ENCODE results near the gene MPRIP. TPM values are rescaled to one million over a fixed set of nuclear protein-coding genes. Genes with fewer than 3 reads are reported as not detected.

MPRIP gene
- total RNA-seq, 2 donors from 2014 or later = 235 to 252 TPM

DNA sequence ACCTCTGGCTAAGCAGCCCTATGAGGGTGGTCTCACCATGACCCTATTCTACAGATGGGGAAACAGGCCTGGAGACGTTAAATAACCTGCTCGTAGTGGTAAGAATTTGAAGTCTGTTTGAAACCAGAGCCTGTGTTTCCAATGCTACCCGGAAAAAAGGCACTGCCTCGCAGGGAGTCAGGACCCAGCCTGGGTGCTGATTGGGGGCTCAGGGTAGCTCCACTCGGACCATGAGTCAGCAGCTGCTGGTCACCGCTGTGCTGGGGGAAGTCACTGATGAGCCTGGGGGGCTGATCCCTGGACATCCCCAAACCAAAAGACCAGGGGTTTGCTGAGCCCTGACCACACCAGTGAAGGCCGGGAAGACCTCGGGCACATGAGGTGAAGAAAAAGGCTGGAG lies 173.3 kb downstream of the MPRIP start:
- H3K27me3 ChIP-seq (replicated peaks; ENCODE audit: insufficient read depth) = no peaks in the 10 kb centered on the region
- H3K4me3 ChIP-seq = no peak overlapping the region
- no peaks in the 10 kb centered on the region for H3K4me1 ChIP-seq (ENCODE audit: control insufficient read depth in 1 of 2, low read depth in 2 of 2)
- ATAC-seq (ENCODE audit: insufficient number of reproducible peaks, low FRiP score, low read depth) (no peak), DNase-seq (ENCODE audit: low spot score) (no peak)
- H3K9me3 ChIP-seq = no peaks in the 10 kb centered on the region
- H3K27ac ChIP-seq = no peak overlapping the region
- H3K36me3 ChIP-seq = peaks cover 66% of the 10 kb centered on the region
- no peak for TF ChIP-seq CTCF (IDR thresholded peaks at IDR 0.05)

GRCh38 chr17:17216236-17216635 lies 174.0 kb downstream of the MPRIP start:
- DNase-seq (ENCODE audit: low spot score) (no peak), ATAC-seq (ENCODE audit: insufficient number of reproducible peaks, low FRiP score, low read depth) (no peak)
- no peaks in the 10 kb centered on the region for H3K27me3 ChIP-seq (replicated peaks; ENCODE audit: insufficient read depth)
- H3K36me3 ChIP-seq = peaks cover 69% of the 10 kb centered on the region
- H3K4me1 ChIP-seq (ENCODE audit: control insufficient read depth in 1 of 2, low read depth in 2 of 2) = no peaks in the 10 kb centered on the region
- H3K27ac ChIP-seq = no peak overlapping the region
- H3K4me3 ChIP-seq = no peak overlapping the region
- H3K9me3 ChIP-seq = no peaks in the 10 kb centered on the region
- no peak for TF ChIP-seq CTCF (IDR thresholded peaks at IDR 0.05)

DNA sequence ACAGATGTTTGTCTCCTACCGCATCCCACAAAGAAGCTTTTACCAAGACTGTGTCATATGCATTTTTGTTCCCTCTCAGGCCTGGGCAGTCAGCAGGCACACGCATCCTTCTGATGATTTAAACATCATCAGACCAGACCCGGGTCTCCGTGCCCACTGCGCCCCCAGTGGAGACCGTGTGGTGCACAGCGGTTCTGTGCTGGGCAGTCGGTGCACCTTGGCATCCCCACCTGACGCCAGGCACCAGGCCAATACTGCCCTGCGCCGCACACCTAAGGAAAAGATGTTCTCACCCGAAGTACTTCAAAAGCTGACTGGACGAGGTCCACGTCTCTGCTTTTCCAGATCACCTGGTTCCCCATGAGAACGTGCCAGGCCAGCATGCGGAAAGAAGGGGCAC lies 174.5 kb downstream of the MPRIP start:
- DNase-seq (ENCODE audit: low spot score) (no peak), ATAC-seq (ENCODE audit: insufficient number of reproducible peaks, low FRiP score, low read depth) (no peak)
- TF ChIP-seq CTCF (IDR thresholded peaks at IDR 0.05) = no peak
- Histone ChIP-seq H3K27me3 (replicated peaks; ENCODE audit: insufficient read depth) (no peaks in the 10 kb centered on the region), H3K4me3 (no peak overlapping the region), H3K27ac (no peak overlapping the region), H3K36me3 (peaks cover 72% of the 10 kb centered on the region), H3K4me1 (ENCODE audit: control insufficient read depth in 1 of 2, low read depth in 2 of 2) (no peaks in the 10 kb centered on the region), H3K9me3 (no peaks in the 10 kb centered on the region)

GRCh38 chr17:17217995-17218394 lies 175.7 kb downstream of the MPRIP start:
- Histone ChIP-seq H3K9me3 (no peaks in the 10 kb centered on the region), H3K27me3 (replicated peaks; ENCODE audit: insufficient read depth) (no peaks in the 10 kb centered on the region), H3K36me3 (peaks cover 77% of the 10 kb centered on the region), H3K4me1 (ENCODE audit: control insufficient read depth in 1 of 2, low read depth in 2 of 2) (no peaks in the 10 kb centered on the region), H3K27ac (no peak overlapping the region), H3K4me3 (no peak overlapping the region)
- no peak for DNase-seq (ENCODE audit: low spot score)
- TF ChIP-seq CTCF (IDR thresholded peaks at IDR 0.05) = no peak
- ATAC-seq (ENCODE audit: insufficient number of reproducible peaks, low FRiP score, low read depth) = no peak

DNA sequence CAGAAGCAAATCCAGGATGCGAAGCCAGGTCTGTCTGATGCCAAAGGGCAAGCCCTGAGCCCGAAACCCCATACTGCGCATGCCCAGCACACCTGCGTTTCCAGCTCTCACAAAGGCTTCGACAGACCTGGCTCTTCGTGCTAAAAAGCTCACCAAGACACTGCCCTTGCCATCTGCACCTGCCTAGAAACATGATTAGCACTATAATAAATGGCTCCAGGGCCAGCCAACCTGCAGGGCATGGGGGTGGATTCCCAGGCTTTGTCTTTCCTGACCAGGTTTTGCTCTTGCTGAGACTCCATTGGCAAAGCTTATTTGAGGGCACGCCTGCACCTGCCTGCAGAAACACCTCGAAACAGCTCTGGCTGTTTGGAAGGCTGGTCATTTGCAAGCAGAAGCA lies 178.3 kb downstream of the MPRIP start:
- ATAC-seq (ENCODE audit: insufficient number of reproducible peaks, low FRiP score, low read depth) = no peak
- no peak overlapping the region for H3K27ac ChIP-seq
- H3K4me3 ChIP-seq = no peak overlapping the region
- H3K9me3 ChIP-seq = no peaks in the 10 kb centered on the region
- no peaks in the 10 kb centered on the region for H3K4me1 ChIP-seq (ENCODE audit: control insufficient read depth in 1 of 2, low read depth in 2 of 2)
- H3K27me3 ChIP-seq (replicated peaks; ENCODE audit: insufficient read depth) = no peaks in the 10 kb centered on the region
- no peak for DNase-seq (ENCODE audit: low spot score)
- no peak for TF ChIP-seq CTCF (IDR thresholded peaks at IDR 0.05)
- H3K36me3 ChIP-seq = peaks cover 83% of the 10 kb centered on the region
